ENCODE data around the gene ALG2. TPM values are rescaled to one million over a fixed set of nuclear protein-coding genes. Genes with fewer than 3 reads are reported as not detected.

The ALG2 gene
- total RNA-seq, 1 donor from 2014 or later = 17.1 TPM

- no peaks in the 10 kb centered on the region for H3K36me3 ChIP-seq
- no peak for DNase-seq (ENCODE audit: low spot score in 2 of 2)
- peak overlapping the region in 1 of 2 donors; percentile 60 for H3K27ac ChIP-seq
- no peaks in the 10 kb centered on the region for H3K27me3 ChIP-seq
- intact Hi-C loops (cut with DNase I) = loop anchor here (2.0 to 10.0 kb wide), 3 partner anchors 720 to 1138 kb away; partner anchors contain the start of gene STX17
- peak overlapping the region in 1 of 2 donors; percentile 60 for H3K4me3 ChIP-seq
- H3K9me3 ChIP-seq = no peaks in the 10 kb centered on the region
- no peak for TF ChIP-seq CTCF (IDR thresholded peaks at IDR 0.05)
- H3K4me1 ChIP-seq = peaks cover 4 to 6% of the 10 kb centered on the region in 2 donors
Observed at GRCh38 chr9:99185348-99185632, 36.5 kb downstream of the ALG2 start.

- Histone ChIP-seq H3K4me1 (peaks cover 4 to 6% of the 10 kb centered on the region in 2 donors), H3K4me3 (peak overlapping the region; percentile 31 to 60), H3K36me3 (no peaks in the 10 kb centered on the region), H3K27ac (peak overlapping the region; percentile 42 to 60), H3K27me3 (no peaks in the 10 kb centered on the region), H3K9me3 (no peaks in the 10 kb centered on the region)
- peak; percentile 87 to 98 (median 93) for TF ChIP-seq CTCF (IDR thresholded peaks at IDR 0.05)
- intact Hi-C loops (cut with DNase I) = loop anchor here (2.0 to 10.0 kb wide), 4 partner anchors 623 to 1138 kb away; partner anchors contain the start of gene STX17
- DNase-seq (ENCODE audit: low spot score in 2 of 2) = peak; percentile 47 to 94
Observed at GRCh38 chr9:99184475-99185347, 37.0 kb downstream of the ALG2 start.

GRCh38 chr9:99184110-99184474 is 37.6 kb downstream of the ALG2 start:
- peaks cover 4 to 6% of the 10 kb centered on the region in 2 donors for H3K4me1 ChIP-seq
- H3K9me3 ChIP-seq = no peaks in the 10 kb centered on the region
- TF ChIP-seq CTCF (IDR thresholded peaks at IDR 0.05) = no peak
- DNase-seq (ENCODE audit: low spot score in 2 of 2) = no peak
- intact Hi-C loops (cut with DNase I) = loop anchor here (2.0 to 10.0 kb wide), 4 partner anchors 623 to 1139 kb away; partner anchors contain the start of gene STX17
- no peaks in the 10 kb centered on the region for H3K36me3 ChIP-seq
- no peak overlapping the region for H3K4me3 ChIP-seq
- no peaks in the 10 kb centered on the region for H3K27me3 ChIP-seq
- H3K27ac ChIP-seq = peak overlapping the region; percentile 42 to 60

GRCh38 chr9:99183616-99184015 is 38.1 kb downstream of the ALG2 start:
- H3K36me3 ChIP-seq = no peaks in the 10 kb centered on the region
- DNase-seq (ENCODE audit: low spot score in 2 of 2) = no peak
- no peaks in the 10 kb centered on the region for H3K9me3 ChIP-seq
- H3K4me1 ChIP-seq = peaks cover 4 to 6% of the 10 kb centered on the region in 2 donors
- intact Hi-C loops (cut with DNase I) = loop anchor here (2.0 to 10.0 kb wide), 4 partner anchors 624 to 1139 kb away; partner anchors contain the start of gene STX17
- H3K4me3 ChIP-seq = no peak overlapping the region
- H3K27me3 ChIP-seq = no peaks in the 10 kb centered on the region
- no peak for TF ChIP-seq CTCF (IDR thresholded peaks at IDR 0.05)
- peak overlapping the region; percentile 42 to 60 for H3K27ac ChIP-seq

GRCh38 chr9:99182356-99182755 is 39.4 kb downstream of the ALG2 start:
- H3K27ac ChIP-seq = no peak overlapping the region
- no peaks in the 10 kb centered on the region for H3K36me3 ChIP-seq
- peaks cover 4 to 6% of the 10 kb centered on the region in 2 donors for H3K4me1 ChIP-seq
- DNase-seq (ENCODE audit: low spot score in 2 of 2) = no peak
- no peaks in the 10 kb centered on the region for H3K27me3 ChIP-seq
- H3K9me3 ChIP-seq = no peaks in the 10 kb centered on the region
- no peak overlapping the region for H3K4me3 ChIP-seq
- intact Hi-C loops (cut with DNase I) = loop anchor here (5.0 to 10.0 kb wide), 3 partner anchors 625 to 842 kb away; partner anchors contain the start of gene STX17
- no peak for TF ChIP-seq CTCF (IDR thresholded peaks at IDR 0.05)
